HCT116 (cell line): ENCODE measurements around the gene LCN15. TPM values are rescaled to one million over a fixed set of nuclear protein-coding genes. Genes with fewer than 3 reads are reported as not detected.

Experiments
- ATAC-seq: fragments of 200-7000 bp; cut with Tn5 transposase; 2 replicates; pipeline ENCODE4 v1.9.1; 2020; ENCODE audit warnings: mild to moderate bottlenecking, moderate library complexity
- BruUV-seq: library from RNA; stranded (reverse); fragments of 400-500 nt; replicated peaks from 2 replicates; lab custom pipeline; 2021; lab: Mats Ljungman, UMichigan
- CTCF ChIA-PET: fragments of 300-600 bp; sonication (Branson Sonifier 250); formaldehyde crosslinking; loops from one replicate; lab custom pipeline; 2021; ENCODE audit warnings: antibody characterized with exemption; lab: Charles Lee
- POLR2A ChIA-PET: fragments of 300-600, 350-600 bp; sonication (Branson Sonifier 250); formaldehyde crosslinking; loops from one replicate; lab custom pipeline; 2021; ENCODE audit warnings: antibody characterized with exemption; lab: Charles Lee
- RAD21 ChIA-PET, 2 experiments: fragments of 300-600 bp; sonication (Branson Sonifier 250); formaldehyde crosslinking; loops; one replicate each; lab custom pipeline; 2023; ENCODE audit warnings: low total read pairs in 2 of 2; ENCODE audit not compliant: uncharacterized antibody in 2 of 2, unreplicated experiment in 2 of 2, low non-redundant PET in 1 of 2; lab: Charles Lee
- DNase-seq: peaks from one replicate; pipeline ENCODE4 v3.0.0-alpha.2; 2010; ENCODE audit warnings: low read depth, low spot score
- H2AFZ ChIP-seq: fragments of 200-600 bp; shearing (Covaris generic), sonication (generic); 2 replicates; pipeline ENCODE4 v1.6.1; 2017; ENCODE audit warnings: low read depth, mixed run types, mixed read lengths, antibody characterized with exemption, low read length; ENCODE audit not compliant: poor library complexity, severe bottlenecking
- H3K27ac ChIP-seq: 2 replicates; pipeline ENCODE4 v1.5.1; 2012; ENCODE audit warnings: low read depth, low read length
- H3K27me3 ChIP-seq: fragments of 200-600 bp; sonication (generic); 2 replicates; pipeline ENCODE4 v1.6.1; 2016; ENCODE audit warnings: mixed run types, low read length, mixed read lengths; ENCODE audit not compliant: insufficient read depth
- H3K36me3 ChIP-seq, 2 experiments: fragments of 200-500 bp in 1 of 2; fragments of 200-600 bp in 1 of 2; sonication (Bioruptor generic) in 1 of 2; sonication (generic) in 1 of 2; 2 replicates each; pipeline versions ENCODE4 v1.5.1 to v1.6.1; 2014 to 2016; ENCODE audit warnings: low read length in 2 of 2, inconsistent platforms in 1 of 2, mixed read lengths in 1 of 2, mixed run types in 1 of 2; ENCODE audit not compliant: insufficient read depth in 2 of 2, control insufficient read depth in 1 of 2
- H3K4me1 ChIP-seq, 2 experiments: fragments of 200-600 bp in 1 of 2; sonication (generic) in 1 of 2; 2 replicates each; pipeline versions ENCODE4 v1.5.1 to v1.6.1; 2012 to 2017; ENCODE audit warnings: low read length in 2 of 2, inconsistent platforms in 1 of 2, mild to moderate bottlenecking in 1 of 2, mixed read lengths in 1 of 2, mixed run types in 1 of 2, moderate library complexity in 1 of 2; ENCODE audit not compliant: insufficient read depth in 2 of 2, control insufficient read depth in 1 of 2
- H3K4me2 ChIP-seq: fragments of 200-600 bp; sonication (generic); 2 replicates; pipeline ENCODE4 v1.6.1; 2017; ENCODE audit warnings: mixed run types, low read length, mixed read lengths
- H3K4me3 ChIP-seq, 2 experiments: fragments of 200-600 bp in 1 of 2; sonication (generic) in 1 of 2; replicated peaks in 1 of 2; 2 replicates each; pipeline ENCODE4 v1.5.1; 2011 to 2016; ENCODE audit warnings: low read length in 2 of 2, control low read depth in 1 of 2, low read depth in 1 of 2, mild to moderate bottlenecking in 1 of 2, mixed read lengths in 1 of 2, mixed run types in 1 of 2
- H3K79me2 ChIP-seq: fragments of 200-600 bp; sonication (generic); 2 replicates; pipeline ENCODE4 v1.6.1; 2017; ENCODE audit warnings: mild to moderate bottlenecking, mixed run types, low read length, moderate library complexity, mixed read lengths; ENCODE audit not compliant: insufficient read depth
- H3K9ac ChIP-seq: fragments of 200-600 bp; sonication (generic); 2 replicates; pipeline ENCODE4 v1.6.1; 2016; ENCODE audit warnings: low read length, mixed read lengths
- H3K9me2 ChIP-seq: fragments of 200-600 bp; sonication (generic), shearing (Covaris generic); 2 replicates; pipeline ENCODE4 v1.6.1; 2017; ENCODE audit warnings: mixed run types, mild to moderate bottlenecking, moderate library complexity; ENCODE audit not compliant: insufficient read depth
- H3K9me3 ChIP-seq, 2 experiments: fragments of 200-500 bp in 1 of 2; fragments of 200-600 bp in 1 of 2; sonication (Bioruptor generic) in 1 of 2; sonication (generic) in 1 of 2; 2 replicates each; pipeline ENCODE4 v1.6.1; 2014 to 2017; ENCODE audit warnings: low read length in 2 of 2, mixed read lengths in 2 of 2, inconsistent platforms in 1 of 2, low read depth in 1 of 2, mild to moderate bottlenecking in 1 of 2, mixed run types in 1 of 2, moderate library complexity in 1 of 2; ENCODE audit not compliant: control insufficient read depth in 1 of 2, insufficient read depth in 1 of 2
- H4K20me1 ChIP-seq: fragments of 200-600 bp; sonication (generic), shearing (Covaris generic); 2 replicates; pipeline ENCODE4 v1.6.1; 2017; ENCODE audit warnings: mixed run types, mild to moderate bottlenecking, moderate library complexity; ENCODE audit not compliant: insufficient read depth
- CEBPB ChIP-seq: IDR thresholded peaks from 2 replicates; pipeline ENCODE4 v1.6.1; 2012; ENCODE audit warnings: low read depth
- ELF1 ChIP-seq: IDR thresholded peaks from 2 replicates; pipeline ENCODE4 v1.6.1; 2012; ENCODE audit warnings: low read depth, borderline replicate concordance
- EZH2 ChIP-seq: fragments of 200-600 bp; sonication (generic); IDR thresholded peaks from 2 replicates; pipeline ENCODE4 v1.6.1; 2017; ENCODE audit warnings: antibody characterized with exemption, mixed run types
- FOSL1 ChIP-seq: IDR thresholded peaks from 2 replicates; pipeline ENCODE4 v1.6.1; 2012; ENCODE audit warnings: low read depth
- JUND ChIP-seq: IDR thresholded peaks from 2 replicates; pipeline ENCODE4 v1.6.1; 2012
- POLR2A ChIP-seq: IDR thresholded peaks from 2 replicates; pipeline ENCODE4 v1.7.0; 2011; ENCODE audit warnings: borderline replicate concordance; ENCODE audit not compliant: insufficient read depth, insufficient read length; ENCODE audit errors: extremely low read depth
- POLR2AphosphoS5 ChIP-seq: IDR thresholded peaks from 2 replicates; pipeline ENCODE4 v1.6.1; 2011; ENCODE audit warnings: mild to moderate bottlenecking, low read depth, low read length, moderate library complexity
- RAD21 ChIP-seq: IDR thresholded peaks from 2 replicates; pipeline ENCODE4 v1.6.1; 2012; ENCODE audit warnings: low read depth, mild to moderate bottlenecking
- SP1 ChIP-seq: IDR thresholded peaks from 2 replicates; pipeline ENCODE4 v1.6.1; 2012; ENCODE audit warnings: low read depth
- TCF7L2 ChIP-seq: IDR thresholded peaks from 2 replicates; pipeline ENCODE4 v1.7.0; 2011; ENCODE audit warnings: borderline replicate concordance, inconsistent platforms; ENCODE audit not compliant: insufficient read depth, insufficient read length; ENCODE audit errors: extremely low read depth
- intact Hi-C: fragments of 100-400 bp; cut with micrococcal nuclease; formaldehyde crosslinking; loops from 2 replicates; pipeline ENCODE4 v1.10.0; 2022
- total RNA-seq: library from RNA; stranded (reverse); gene quantifications from one replicate; pipeline ENCODE4 v1.2.1, GENCODE V29; 2021; ENCODE audit not compliant: unreplicated experiment
- TF ChIP-seq, protein P1 (sequence below): IDR thresholded peaks from 2 replicates; pipeline ENCODE4 v1.6.1; 2011; ENCODE audit warnings: mild to moderate bottlenecking, low read length, moderate library complexity; ENCODE audit not compliant: insufficient replicate concordance; ENCODE audit errors: extremely low read depth
- TF ChIP-seq, protein P2 (sequence below): IDR thresholded peaks from 2 replicates; pipeline ENCODE4 v1.6.1; 2012; ENCODE audit warnings: low read depth
- TF ChIP-seq, protein P3 (sequence below): IDR thresholded peaks from 2 replicates; pipeline ENCODE4 v1.6.1; 2012

Gene LCN15
- total RNA-seq, 1 experiment from 2014 or later, result 0.76 TPM

DNA sequence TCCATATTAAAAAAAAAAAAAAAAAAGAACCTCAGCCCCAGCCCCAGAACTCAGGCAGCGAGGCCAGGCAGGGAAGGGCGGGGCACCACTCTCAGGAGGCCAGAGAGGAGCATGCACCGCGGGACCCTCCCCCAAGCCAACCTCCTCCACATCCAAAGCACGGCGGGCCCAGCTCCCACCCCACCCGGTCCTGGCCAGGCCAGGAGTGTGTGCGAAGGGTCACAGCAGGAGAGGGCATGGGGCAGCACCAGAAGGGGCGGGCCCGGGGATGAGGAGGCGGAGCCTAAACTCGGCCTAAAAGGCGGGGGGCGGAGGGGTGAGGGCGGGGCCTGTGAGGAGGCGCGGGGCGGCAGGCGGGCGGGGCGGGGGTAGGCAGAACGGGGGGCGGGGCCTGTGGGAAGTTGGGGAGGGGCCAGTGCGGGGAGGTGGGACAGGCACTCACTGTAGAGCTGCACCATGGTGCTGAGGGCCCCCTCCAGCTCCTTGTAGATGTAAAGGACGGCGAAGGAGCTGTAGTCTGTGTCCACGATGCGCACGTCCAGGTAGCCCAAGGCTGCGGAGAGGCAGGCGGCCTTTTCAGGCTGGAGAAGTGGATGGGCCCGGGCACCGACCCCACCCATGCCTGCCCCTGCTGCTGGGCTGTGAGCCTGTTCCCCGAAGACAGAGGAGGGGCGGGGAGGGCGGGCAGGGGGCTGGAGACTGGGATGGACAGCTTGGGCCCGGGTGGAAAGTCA is 1.2 kb downstream of the LCN15 start (continued):
- TF ChIP-seq, protein P1, sequence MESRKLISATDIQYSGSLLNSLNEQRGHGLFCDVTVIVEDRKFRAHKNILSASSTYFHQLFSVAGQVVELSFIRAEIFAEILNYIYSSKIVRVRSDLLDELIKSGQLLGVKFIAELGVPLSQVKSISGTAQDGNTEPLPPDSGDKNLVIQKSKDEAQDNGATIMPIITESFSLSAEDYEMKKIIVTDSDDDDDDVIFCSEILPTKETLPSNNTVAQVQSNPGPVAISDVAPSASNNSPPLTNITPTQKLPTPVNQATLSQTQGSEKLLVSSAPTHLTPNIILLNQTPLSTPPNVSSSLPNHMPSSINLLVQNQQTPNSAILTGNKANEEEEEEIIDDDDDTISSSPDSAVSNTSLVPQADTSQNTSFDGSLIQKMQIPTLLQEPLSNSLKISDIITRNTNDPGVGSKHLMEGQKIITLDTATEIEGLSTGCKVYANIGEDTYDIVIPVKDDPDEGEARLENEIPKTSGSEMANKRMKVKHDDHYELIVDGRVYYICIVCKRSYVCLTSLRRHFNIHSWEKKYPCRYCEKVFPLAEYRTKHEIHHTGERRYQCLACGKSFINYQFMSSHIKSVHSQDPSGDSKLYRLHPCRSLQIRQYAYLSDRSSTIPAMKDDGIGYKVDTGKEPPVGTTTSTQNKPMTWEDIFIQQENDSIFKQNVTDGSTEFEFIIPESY, result no peak
- TF ChIP-seq, protein P2, sequence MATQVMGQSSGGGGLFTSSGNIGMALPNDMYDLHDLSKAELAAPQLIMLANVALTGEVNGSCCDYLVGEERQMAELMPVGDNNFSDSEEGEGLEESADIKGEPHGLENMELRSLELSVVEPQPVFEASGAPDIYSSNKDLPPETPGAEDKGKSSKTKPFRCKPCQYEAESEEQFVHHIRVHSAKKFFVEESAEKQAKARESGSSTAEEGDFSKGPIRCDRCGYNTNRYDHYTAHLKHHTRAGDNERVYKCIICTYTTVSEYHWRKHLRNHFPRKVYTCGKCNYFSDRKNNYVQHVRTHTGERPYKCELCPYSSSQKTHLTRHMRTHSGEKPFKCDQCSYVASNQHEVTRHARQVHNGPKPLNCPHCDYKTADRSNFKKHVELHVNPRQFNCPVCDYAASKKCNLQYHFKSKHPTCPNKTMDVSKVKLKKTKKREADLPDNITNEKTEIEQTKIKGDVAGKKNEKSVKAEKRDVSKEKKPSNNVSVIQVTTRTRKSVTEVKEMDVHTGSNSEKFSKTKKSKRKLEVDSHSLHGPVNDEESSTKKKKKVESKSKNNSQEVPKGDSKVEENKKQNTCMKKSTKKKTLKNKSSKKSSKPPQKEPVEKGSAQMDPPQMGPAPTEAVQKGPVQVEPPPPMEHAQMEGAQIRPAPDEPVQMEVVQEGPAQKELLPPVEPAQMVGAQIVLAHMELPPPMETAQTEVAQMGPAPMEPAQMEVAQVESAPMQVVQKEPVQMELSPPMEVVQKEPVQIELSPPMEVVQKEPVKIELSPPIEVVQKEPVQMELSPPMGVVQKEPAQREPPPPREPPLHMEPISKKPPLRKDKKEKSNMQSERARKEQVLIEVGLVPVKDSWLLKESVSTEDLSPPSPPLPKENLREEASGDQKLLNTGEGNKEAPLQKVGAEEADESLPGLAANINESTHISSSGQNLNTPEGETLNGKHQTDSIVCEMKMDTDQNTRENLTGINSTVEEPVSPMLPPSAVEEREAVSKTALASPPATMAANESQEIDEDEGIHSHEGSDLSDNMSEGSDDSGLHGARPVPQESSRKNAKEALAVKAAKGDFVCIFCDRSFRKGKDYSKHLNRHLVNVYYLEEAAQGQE, result no peak

GRCh38 chr9:136762221-136762691 is 2.1 kb downstream of the LCN15 start:
- ATAC-seq (no peak), DNase-seq (no peak)
- no peaks in the 10 kb centered on the region for H3K27me3 ChIP-seq
- ChIA-PET CTCF (no interaction called here), POLR2A (no interaction called here), RAD21 (no interaction called here)
- TF ChIP-seq POLR2AphosphoS5 (no peak), POLR2A (no peak), JUND (no peak), TCF7L2 (no peak), RAD21 (no peak), FOSL1 (no peak), ELF1 (no peak), SP1 (no peak), EZH2 (no peak), CEBPB (no peak)
- TF ChIP-seq, protein P3, sequence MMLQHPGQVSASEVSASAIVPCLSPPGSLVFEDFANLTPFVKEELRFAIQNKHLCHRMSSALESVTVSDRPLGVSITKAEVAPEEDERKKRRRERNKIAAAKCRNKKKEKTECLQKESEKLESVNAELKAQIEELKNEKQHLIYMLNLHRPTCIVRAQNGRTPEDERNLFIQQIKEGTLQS, result no peak
- TF ChIP-seq, protein P2, result no peak
- H3K27ac ChIP-seq, result no peak overlapping the region; the same call in 1 of the 2 replicates
- H3K9me3 ChIP-seq, result no peaks in the 10 kb centered on the region
- H3K36me3 ChIP-seq, result no peaks in the 10 kb centered on the region
- BruUV-seq, result no TSS peak
- H2AFZ ChIP-seq, result no peak overlapping the region
- intact Hi-C loops, result no loop called here
- no peak overlapping the region for H3K4me2 ChIP-seq
- no peak overlapping the region for H3K4me3 ChIP-seq
- H3K9ac ChIP-seq, result no peak overlapping the region
- peaks cover 13 to 30% of the 10 kb centered on the region in 2 experiments; a peak in 3 of 4 replicates for H3K4me1 ChIP-seq
- no peaks in the 10 kb centered on the region for H4K20me1 ChIP-seq
- no peaks in the 10 kb centered on the region for H3K9me2 ChIP-seq
- no peaks in the 10 kb centered on the region for H3K79me2 ChIP-seq
